Activated CD4-positive, alpha-beta T cell treated with anti-CD3 and anti-CD28 coated beads, Interleukin-2, amount 10 ng/mL, durations not matched to agents 7 days and 5 days (primary cell): ENCODE data around the gene PTPRG. TPM values are rescaled to one million over a fixed set of nuclear protein-coding genes. Genes with fewer than 3 reads are reported as not detected.

Experiments used
- CTCF ChIA-PET: fragments of 350-600 bp; sonication (Branson Sonifier 250); formaldehyde crosslinking; loops from one replicate; lab custom pipeline; 2021; ENCODE audit warnings: antibody characterized with exemption; lab: Charles Lee
- POLR2A ChIA-PET: fragments of 350-600 bp; sonication (Branson Sonifier 250); formaldehyde crosslinking; loops from one replicate; lab custom pipeline; 2021; ENCODE audit warnings: antibody characterized with exemption; lab: Charles Lee
- DNase-seq: peaks from one replicate; pipeline ENCODE4 v3.0.0-alpha.2; 2020
- H3K27ac Mint-ChIP-seq: one replicate; pipeline ENCODE4 v1.8.0; 2021; ENCODE audit warnings: mild to moderate bottlenecking, moderate library complexity, mixed read lengths
- H3K27me3 Mint-ChIP-seq: one replicate; pipeline ENCODE4 v1.8.0; 2021; ENCODE audit warnings: mixed read lengths
- H3K36me3 Mint-ChIP-seq: one replicate; pipeline ENCODE4 v1.8.0; 2021; ENCODE audit warnings: low read depth, mixed read lengths
- H3K4me1 Mint-ChIP-seq: one replicate; pipeline ENCODE4 v1.8.0; 2021; ENCODE audit warnings: mixed read lengths
- H3K4me3 Mint-ChIP-seq: one replicate; pipeline ENCODE4 v1.8.0; 2021; ENCODE audit warnings: mild to moderate bottlenecking, moderate library complexity, mixed read lengths
- H3K9me3 Mint-ChIP-seq: one replicate; pipeline ENCODE4 v1.8.0; 2021; ENCODE audit warnings: mixed read lengths
- total RNA-seq, 2 experiments: library from RNA; stranded (reverse); gene quantifications; one replicate each; pipeline ENCODE4 v1.2.3, GENCODE V29; 2021

Gene PTPRG
- total RNA-seq, 2 experiments from 2014 or later: not detected

GRCh38 chr3:61868499-61868898 lies 307.1 kb downstream of the PTPRG start:
- Mint-ChIP-seq H3K9me3 (no peaks in the 10 kb centered on the region), H3K27me3 (no peaks in the 10 kb centered on the region), H3K36me3 (no peaks in the 10 kb centered on the region), H3K4me3 (no peak overlapping the region), H3K4me1 (no peaks in the 10 kb centered on the region), H3K27ac (no peak overlapping the region)
- POLR2A ChIA-PET: no interaction called here
- CTCF ChIA-PET: no interaction called here
- DNase-seq: no peak

GRCh38 chr3:61869371-61869770 lies 308.0 kb downstream of the PTPRG start:
- no peaks in the 10 kb centered on the region for H3K9me3 Mint-ChIP-seq
- H3K4me1 Mint-ChIP-seq: no peaks in the 10 kb centered on the region
- ChIA-PET CTCF (no interaction called here), POLR2A (no interaction called here)
- DNase-seq: no peak
- no peaks in the 10 kb centered on the region for H3K36me3 Mint-ChIP-seq
- H3K27me3 Mint-ChIP-seq: no peaks in the 10 kb centered on the region
- no peak overlapping the region for H3K4me3 Mint-ChIP-seq
- no peak overlapping the region for H3K27ac Mint-ChIP-seq

- Mint-ChIP-seq H3K27ac (no peak overlapping the region), H3K9me3 (no peaks in the 10 kb centered on the region), H3K27me3 (peaks cover 4% of the 10 kb centered on the region), H3K4me3 (no peak overlapping the region), H3K4me1 (no peaks in the 10 kb centered on the region), H3K36me3 (no peaks in the 10 kb centered on the region)
- POLR2A ChIA-PET: no interaction called here
- DNase-seq: no peak
- CTCF ChIA-PET: no interaction called here
Measured at GRCh38 chr3:61871644-61872043, 310.3 kb downstream of the PTPRG start.

GRCh38 chr3:61872077-61872706 lies 310.8 kb downstream of the PTPRG start:
- no peak overlapping the region for H3K4me3 Mint-ChIP-seq
- no peaks in the 10 kb centered on the region for H3K4me1 Mint-ChIP-seq
- no peaks in the 10 kb centered on the region for H3K9me3 Mint-ChIP-seq
- H3K36me3 Mint-ChIP-seq: no peaks in the 10 kb centered on the region
- CTCF ChIA-PET: no interaction called here
- POLR2A ChIA-PET: no interaction called here
- no peak overlapping the region for H3K27ac Mint-ChIP-seq
- H3K27me3 Mint-ChIP-seq: peaks cover 4% of the 10 kb centered on the region
- no peak for DNase-seq

GRCh38 chr3:61875046-61875844 lies 313.9 kb downstream of the PTPRG start:
- Mint-ChIP-seq H3K27me3 (peaks cover 10% of the 10 kb centered on the region), H3K27ac (no peak overlapping the region), H3K4me3 (no peak overlapping the region), H3K36me3 (no peaks in the 10 kb centered on the region), H3K9me3 (no peaks in the 10 kb centered on the region), H3K4me1 (no peaks in the 10 kb centered on the region)
- CTCF ChIA-PET: no interaction called here
- POLR2A ChIA-PET: no interaction called here
- no peak for DNase-seq

GRCh38 chr3:61875976-61876671 lies 314.8 kb downstream of the PTPRG start:
- Mint-ChIP-seq H3K4me3 (no peak overlapping the region), H3K9me3 (no peaks in the 10 kb centered on the region), H3K36me3 (no peaks in the 10 kb centered on the region), H3K27ac (no peak overlapping the region), H3K4me1 (no peaks in the 10 kb centered on the region), H3K27me3 (peaks cover 10% of the 10 kb centered on the region)
- POLR2A ChIA-PET: no interaction called here
- CTCF ChIA-PET: no interaction called here
- no peak for DNase-seq

- ChIA-PET POLR2A (no interaction called here), CTCF (no interaction called here)
- DNase-seq: no peak
- no peaks in the 10 kb centered on the region for H3K9me3 Mint-ChIP-seq
- no peak overlapping the region for H3K4me3 Mint-ChIP-seq
- no peak overlapping the region for H3K27ac Mint-ChIP-seq
- H3K36me3 Mint-ChIP-seq: no peaks in the 10 kb centered on the region
- H3K4me1 Mint-ChIP-seq: no peaks in the 10 kb centered on the region
- peaks cover 10% of the 10 kb centered on the region for H3K27me3 Mint-ChIP-seq
Measured at GRCh38 chr3:61876797-61877196, 315.4 kb downstream of the PTPRG start.

GRCh38 chr3:61877359-61878138 lies 316.2 kb downstream of the PTPRG start:
- no peak for DNase-seq
- ChIA-PET CTCF (no interaction called here), POLR2A (no interaction called here)
- no peaks in the 10 kb centered on the region for H3K36me3 Mint-ChIP-seq
- no peaks in the 10 kb centered on the region for H3K4me1 Mint-ChIP-seq
- no peak overlapping the region for H3K4me3 Mint-ChIP-seq
- H3K9me3 Mint-ChIP-seq: no peaks in the 10 kb centered on the region
- no peak overlapping the region for H3K27ac Mint-ChIP-seq
- H3K27me3 Mint-ChIP-seq: peaks cover 10% of the 10 kb centered on the region

- Mint-ChIP-seq H3K9me3 (no peaks in the 10 kb centered on the region), H3K4me3 (no peak overlapping the region)
- CTCF ChIA-PET: no interaction called here
Measured at GRCh38 chr3:61882253-61882652, 320.9 kb downstream of the PTPRG start.

GRCh38 chr3:61884794-61885193 lies 323.4 kb downstream of the PTPRG start:
- no peaks in the 10 kb centered on the region for H3K4me1 Mint-ChIP-seq
- CTCF ChIA-PET: no interaction called here
- no peak overlapping the region for H3K27ac Mint-ChIP-seq
- POLR2A ChIA-PET: no interaction called here
- no peaks in the 10 kb centered on the region for H3K36me3 Mint-ChIP-seq
- DNase-seq: no peak
- H3K27me3 Mint-ChIP-seq: no peaks in the 10 kb centered on the region
- H3K4me3 Mint-ChIP-seq: no peak overlapping the region
- H3K9me3 Mint-ChIP-seq: no peaks in the 10 kb centered on the region

More at GRCh38 chr3:61882253-61882652, 320.9 kb downstream of the PTPRG start:
- Mint-ChIP-seq H3K27me3 (peaks cover 6% of the 10 kb centered on the region), H3K36me3 (no peaks in the 10 kb centered on the region), H3K4me1 (no peaks in the 10 kb centered on the region), H3K27ac (no peak overlapping the region)
- DNase-seq: no peak
- POLR2A ChIA-PET: no interaction called here

- Mint-ChIP-seq H3K4me1 (no peaks in the 10 kb centered on the region), H3K36me3 (no peaks in the 10 kb centered on the region), H3K27me3 (no peaks in the 10 kb centered on the region), H3K27ac (no peak overlapping the region), H3K9me3 (no peaks in the 10 kb centered on the region), H3K4me3 (no peak overlapping the region)
- CTCF ChIA-PET: no interaction called here
- POLR2A ChIA-PET: no interaction called here
- DNase-seq: no peak
Measured at GRCh38 chr3:61885414-61885813, 324.0 kb downstream of the PTPRG start.

- CTCF ChIA-PET: no interaction called here
- H3K4me3 Mint-ChIP-seq: no peak overlapping the region
- POLR2A ChIA-PET: no interaction called here
- no peaks in the 10 kb centered on the region for H3K9me3 Mint-ChIP-seq
- H3K27ac Mint-ChIP-seq: no peak overlapping the region
- no peaks in the 10 kb centered on the region for H3K4me1 Mint-ChIP-seq
- DNase-seq: no peak
- H3K36me3 Mint-ChIP-seq: no peaks in the 10 kb centered on the region
- peaks cover 3% of the 10 kb centered on the region for H3K27me3 Mint-ChIP-seq
Measured at GRCh38 chr3:61887206-61887605, 325.8 kb downstream of the PTPRG start.

- no peak for DNase-seq
- Mint-ChIP-seq H3K4me1 (peaks cover 5% of the 10 kb centered on the region), H3K9me3 (no peaks in the 10 kb centered on the region), H3K27ac (no peak overlapping the region), H3K27me3 (peaks cover 14% of the 10 kb centered on the region), H3K4me3 (no peak overlapping the region), H3K36me3 (no peaks in the 10 kb centered on the region)
- ChIA-PET POLR2A (no interaction called here), CTCF (no interaction called here)
Measured at GRCh38 chr3:61889259-61889658, 327.9 kb downstream of the PTPRG start.
